PC-9 (cell line): ENCODE results near the gene DICER1. TPM values are rescaled to one million over a fixed set of nuclear protein-coding genes. Genes with fewer than 3 reads are reported as not detected.

Source experiments
- BruUV-seq: library from RNA; stranded (reverse); fragments of 400-500 nt; replicated peaks from 2 replicates; lab custom pipeline; 2021; lab: Mats Ljungman, UMichigan
- CTCF ChIA-PET: fragments of 300-600 bp; sonication (Branson Sonifier 250); formaldehyde crosslinking; loops from one replicate; lab custom pipeline; 2022; ENCODE audit warnings: antibody characterized with exemption; lab: Charles Lee
- POLR2A ChIA-PET: fragments of 300-600 bp; sonication (Branson Sonifier 250); formaldehyde crosslinking; loops from one replicate; lab custom pipeline; 2022; ENCODE audit warnings: antibody characterized with exemption; ENCODE audit not compliant: unreplicated experiment; lab: Charles Lee
- DNase-seq, 2 experiments: peaks; one replicate each; pipeline versions ENCODE4 v3.0.0 to v3.0.0-alpha.2; 2015 to 2022; ENCODE audit warnings: mixed read lengths in 1 of 2
- H2AFZ ChIP-seq: fragments of 200-600 bp; sonication (generic); 2 replicates; pipeline ENCODE4 v1.8.1; 2017; ENCODE audit warnings: antibody characterized with exemption
- H3F3A ChIP-seq: fragments of 200-600 bp; sonication (generic); 2 replicates; pipeline ENCODE4 v1.8.1; 2017; ENCODE audit warnings: antibody characterized with exemption, mild to moderate bottlenecking, low read depth; ENCODE audit not compliant: insufficient read depth
- H3K27ac ChIP-seq: fragments of 200-600 bp; sonication (generic); 2 replicates; pipeline ENCODE4 v1.6.1; 2016; ENCODE audit warnings: mixed run types
- H3K27me3 ChIP-seq: fragments of 200-600 bp; sonication (generic); 2 replicates; pipeline ENCODE4 v1.6.1; 2016; ENCODE audit warnings: low read depth, mixed run types; ENCODE audit not compliant: insufficient read depth
- H3K36me3 ChIP-seq: fragments of 200-600 bp; sonication (generic); 2 replicates; pipeline ENCODE4 v1.6.1; 2016; ENCODE audit warnings: low read depth, mixed run types
- H3K4me1 ChIP-seq: fragments of 200-600 bp; sonication (generic); replicated peaks from 2 replicates; pipeline ENCODE4 v1.6.1; 2016; ENCODE audit warnings: mixed run types; ENCODE audit not compliant: insufficient read depth
- H3K4me2 ChIP-seq: fragments of 200-600 bp; sonication (generic); 2 replicates; pipeline ENCODE4 v1.6.1; 2017; ENCODE audit warnings: mixed run types
- H3K4me3 ChIP-seq: fragments of 200-600 bp; sonication (generic); 2 replicates; pipeline ENCODE4 v1.6.1; 2016; ENCODE audit warnings: mixed run types
- H3K79me2 ChIP-seq: fragments of 200-600 bp; sonication (generic); 2 replicates; pipeline ENCODE4 v1.6.1; 2017; ENCODE audit warnings: low read depth, mixed run types
- H3K9me2 ChIP-seq: fragments of 200-600 bp; sonication (generic); 2 replicates; pipeline ENCODE4 v1.8.1; 2017; ENCODE audit warnings: mild to moderate bottlenecking; ENCODE audit not compliant: insufficient read depth
- H3K9me3 ChIP-seq: fragments of 200-600 bp; sonication (generic); 2 replicates; pipeline ENCODE4 v1.8.1; 2016; ENCODE audit warnings: low read depth; ENCODE audit not compliant: insufficient read depth
- H4K20me1 ChIP-seq: fragments of 200-600 bp; sonication (generic); 2 replicates; pipeline ENCODE4 v1.8.1; 2017; ENCODE audit not compliant: insufficient read depth
- EZH2 ChIP-seq: fragments of 200-600 bp; sonication (generic); IDR thresholded peaks from 2 replicates; pipeline ENCODE4 v1.8.0; 2017; ENCODE audit warnings: antibody characterized with exemption, low read depth
- intact Hi-C: fragments of 100-400 bp; cut with micrococcal nuclease; formaldehyde crosslinking; loops from one replicate; pipeline ENCODE4 v1.10.0; 2022; ENCODE audit not compliant: unreplicated experiment
- total RNA-seq: library from RNA; stranded (reverse); gene quantifications from 2 replicates; pipeline ENCODE4 v1.2.3, GENCODE V29; 2021
- TF ChIP-seq, protein P1 (sequence below): fragments of 200-600 bp; sonication (generic); conservative IDR thresholded peaks from 2 replicates; pipeline ENCODE4 v1.6.1; 2017; ENCODE audit warnings: mixed run types, antibody characterized with exemption, mild to moderate bottlenecking, moderate library complexity

Gene DICER1
- total RNA-seq, 1 experiment from 2014 or later, result 15.1 TPM

DNA sequence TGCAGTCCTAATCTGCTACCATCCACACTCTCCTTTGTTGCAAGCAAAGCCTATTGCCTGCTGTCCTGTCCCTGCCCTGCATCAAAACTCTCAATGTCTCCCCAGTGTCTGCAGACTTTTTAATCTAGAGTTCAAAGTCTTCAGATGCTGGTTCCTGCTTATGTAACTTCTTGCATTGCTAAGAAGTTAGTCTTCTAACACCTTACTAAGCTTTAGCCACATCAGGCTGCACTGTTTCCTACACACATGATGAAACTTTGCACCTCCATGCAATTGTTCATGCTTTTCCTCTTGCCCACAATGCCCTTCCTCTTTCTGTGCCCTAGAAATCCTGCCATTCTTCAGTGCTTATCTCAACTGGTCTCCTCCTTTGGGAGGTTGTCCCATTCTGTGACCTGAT is 16.2 kb upstream of the DICER1 start:
- Histone ChIP-seq H3K36me3 (no peaks in the 10 kb centered on the region), H4K20me1 (no peaks in the 10 kb centered on the region), H3K9me2 (no peaks in the 10 kb centered on the region), H3K79me2 (no peaks in the 10 kb centered on the region), H3F3A (no peaks in the 10 kb centered on the region), H3K9me3 (no peaks in the 10 kb centered on the region), H3K4me2 (no peak overlapping the region), H3K27me3 (no peaks in the 10 kb centered on the region), H3K4me3 (no peak overlapping the region), H3K27ac (no peak overlapping the region), H2AFZ (no peak overlapping the region), H3K4me1 (no peaks in the 10 kb centered on the region)
- no peak for DNase-seq
- CTCF ChIA-PET, result no interaction called here
- intact Hi-C loops, result no loop called here
- BruUV-seq, result no TSS peak
- POLR2A ChIA-PET, result no interaction called here
- TF ChIP-seq, protein P1, sequence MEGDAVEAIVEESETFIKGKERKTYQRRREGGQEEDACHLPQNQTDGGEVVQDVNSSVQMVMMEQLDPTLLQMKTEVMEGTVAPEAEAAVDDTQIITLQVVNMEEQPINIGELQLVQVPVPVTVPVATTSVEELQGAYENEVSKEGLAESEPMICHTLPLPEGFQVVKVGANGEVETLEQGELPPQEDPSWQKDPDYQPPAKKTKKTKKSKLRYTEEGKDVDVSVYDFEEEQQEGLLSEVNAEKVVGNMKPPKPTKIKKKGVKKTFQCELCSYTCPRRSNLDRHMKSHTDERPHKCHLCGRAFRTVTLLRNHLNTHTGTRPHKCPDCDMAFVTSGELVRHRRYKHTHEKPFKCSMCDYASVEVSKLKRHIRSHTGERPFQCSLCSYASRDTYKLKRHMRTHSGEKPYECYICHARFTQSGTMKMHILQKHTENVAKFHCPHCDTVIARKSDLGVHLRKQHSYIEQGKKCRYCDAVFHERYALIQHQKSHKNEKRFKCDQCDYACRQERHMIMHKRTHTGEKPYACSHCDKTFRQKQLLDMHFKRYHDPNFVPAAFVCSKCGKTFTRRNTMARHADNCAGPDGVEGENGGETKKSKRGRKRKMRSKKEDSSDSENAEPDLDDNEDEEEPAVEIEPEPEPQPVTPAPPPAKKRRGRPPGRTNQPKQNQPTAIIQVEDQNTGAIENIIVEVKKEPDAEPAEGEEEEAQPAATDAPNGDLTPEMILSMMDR, result no peak
- TF ChIP-seq EZH2, result no peak

DNA sequence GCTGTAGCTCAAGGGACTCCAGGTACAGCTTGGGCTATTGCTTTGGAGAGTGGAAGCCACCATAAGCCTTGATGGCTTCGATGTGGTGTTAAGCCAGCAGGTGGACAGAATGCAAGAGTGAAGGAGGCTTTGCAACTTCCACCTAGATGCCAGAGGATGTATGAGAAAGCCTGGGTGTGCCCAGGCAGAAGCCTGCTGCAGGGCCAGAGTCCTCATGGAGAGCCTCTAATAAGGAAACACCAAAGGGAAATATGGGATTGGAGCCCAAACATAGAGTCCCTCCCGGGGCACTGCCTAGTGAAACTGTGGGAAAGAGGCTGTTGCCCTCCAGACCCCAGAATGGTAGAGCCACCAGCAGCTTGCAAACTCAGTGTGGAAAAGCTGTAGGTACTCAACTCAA is 9.8 kb upstream of the DICER1 start:
- no peak overlapping the region for H3K27ac ChIP-seq
- ChIA-PET POLR2A (no interaction called here), CTCF (no interaction called here)
- no peaks in the 10 kb centered on the region for H4K20me1 ChIP-seq
- intact Hi-C loops, result no loop called here
- no peaks in the 10 kb centered on the region for H3K9me3 ChIP-seq
- H3K4me1 ChIP-seq, result no peaks in the 10 kb centered on the region
- H3F3A ChIP-seq, result no peaks in the 10 kb centered on the region
- H3K9me2 ChIP-seq, result no peaks in the 10 kb centered on the region
- H3K79me2 ChIP-seq, result no peaks in the 10 kb centered on the region
- H3K4me3 ChIP-seq, result no peak overlapping the region
- H3K27me3 ChIP-seq, result no peaks in the 10 kb centered on the region
- no TSS peak for BruUV-seq
- no peak for DNase-seq
- TF ChIP-seq, protein P1, result no peak
- no peak for TF ChIP-seq EZH2
- no peaks in the 10 kb centered on the region for H3K36me3 ChIP-seq
- H2AFZ ChIP-seq, result no peak overlapping the region
- no peak overlapping the region for H3K4me2 ChIP-seq

DNA sequence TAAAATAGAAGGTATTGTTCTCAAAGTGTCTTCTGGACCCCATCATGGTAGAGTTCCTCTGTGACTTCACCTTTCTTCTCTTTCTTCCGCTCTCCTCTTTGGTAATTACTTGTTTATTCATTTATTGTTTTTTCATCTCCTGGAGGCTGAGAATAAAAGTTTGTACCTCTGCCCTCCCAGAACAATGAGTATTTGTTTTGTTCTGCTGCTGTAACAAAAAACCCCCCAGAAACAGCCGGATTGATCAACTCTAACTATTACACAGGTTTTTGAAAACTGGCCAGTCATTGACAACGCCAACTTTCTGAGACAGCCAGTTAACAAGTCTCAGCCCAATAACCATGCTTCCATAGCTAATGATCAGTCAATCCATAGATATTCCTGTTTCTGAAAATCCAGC is 8.2 kb upstream of the DICER1 start:
- Histone ChIP-seq H3K27ac (no peak overlapping the region), H3F3A (no peaks in the 10 kb centered on the region), H3K27me3 (no peaks in the 10 kb centered on the region), H3K79me2 (no peaks in the 10 kb centered on the region), H3K9me2 (no peaks in the 10 kb centered on the region), H2AFZ (no peak overlapping the region), H3K4me1 (no peaks in the 10 kb centered on the region), H3K9me3 (no peaks in the 10 kb centered on the region), H4K20me1 (no peaks in the 10 kb centered on the region), H3K4me2 (no peak overlapping the region), H3K36me3 (no peaks in the 10 kb centered on the region), H3K4me3 (no peak overlapping the region)
- TF ChIP-seq EZH2, result no peak
- TF ChIP-seq, protein P1, result no peak
- intact Hi-C loops, result no loop called here
- ChIA-PET CTCF (no interaction called here), POLR2A (no interaction called here)
- DNase-seq, result no peak
- BruUV-seq, result no TSS peak
